Measurements from ENCODE around the gene CUX1. TPM values are rescaled to one million over a fixed set of nuclear protein-coding genes. Genes with fewer than 3 reads are reported as not detected.

CUX1 gene
- total and polyA plus RNA-seq, 2 donors (not counting 1 experiment from before 2014, with no cell fraction given) = 22.7 to 38.1 TPM

Other genes with a start within 250 kb of the CUX1 start
- gene MYL10, start 188.3 kb upstream of the CUX1 start, total RNA-seq = not detected in 2 replicates
- gene MYL10, start 188.3 kb upstream of the CUX1 start, polyA plus RNA-seq = not detected in 2 replicates

All from fibroblast of lung (primary cell).